ENCODE results near the gene DPF3.

DPF3 gene

DNA sequence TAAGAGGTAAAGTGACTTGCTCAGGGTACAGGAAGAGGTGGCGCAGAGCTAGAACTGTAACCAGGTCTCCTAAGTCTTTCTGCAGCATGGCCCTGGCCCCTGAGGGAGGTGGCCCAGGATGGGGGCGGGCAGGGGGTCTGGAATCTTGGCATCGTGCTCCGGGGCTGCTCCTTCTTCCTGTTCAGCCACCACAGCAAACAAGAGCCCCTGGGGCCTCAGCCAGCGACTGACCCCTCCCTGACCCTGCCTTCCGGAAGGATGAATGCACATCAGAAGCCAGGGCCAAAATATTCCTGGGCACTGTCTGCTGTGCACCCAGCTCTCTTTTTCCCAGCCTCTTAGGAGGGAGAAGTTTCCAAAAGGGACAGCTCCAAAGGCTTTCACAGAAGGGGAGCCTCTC lies 242.8 kb downstream of the DPF3 start:
- DNase-seq (ENCODE audit: low read depth in 2 of 2, low spot score in 1 of 2): no peak

DNA sequence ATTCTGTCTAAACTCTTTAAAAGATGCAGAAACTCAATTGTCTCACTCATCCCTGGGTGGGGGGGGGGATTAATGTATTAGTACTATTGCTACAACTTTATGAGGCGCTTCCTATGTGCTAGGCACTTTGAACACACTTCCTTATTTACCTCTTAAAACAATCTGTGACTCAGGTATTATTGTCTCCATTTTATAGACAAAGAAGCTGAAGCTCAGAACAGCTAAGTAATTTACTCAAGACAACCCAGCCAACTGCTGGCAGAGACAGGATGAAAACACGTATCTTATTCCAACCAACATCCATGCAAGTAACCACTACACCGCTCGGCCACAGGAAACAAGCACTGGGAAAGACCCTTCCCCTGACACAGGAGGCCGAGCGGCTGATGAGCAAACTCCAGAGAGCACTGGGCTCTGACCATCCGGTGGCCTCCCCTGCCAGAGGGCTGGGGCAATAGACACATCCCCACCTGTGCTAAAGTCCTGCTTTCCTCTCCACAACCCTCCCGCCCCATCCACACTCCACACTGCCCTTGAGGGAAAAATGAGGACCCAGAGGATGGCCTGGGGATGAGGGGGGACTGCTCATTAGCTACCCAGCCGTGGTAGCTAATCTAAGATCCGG lies 244.2 kb downstream of the DPF3 start:
- no peak for DNase-seq (ENCODE audit: low read depth in 2 of 2, low spot score in 1 of 2)

DNA sequence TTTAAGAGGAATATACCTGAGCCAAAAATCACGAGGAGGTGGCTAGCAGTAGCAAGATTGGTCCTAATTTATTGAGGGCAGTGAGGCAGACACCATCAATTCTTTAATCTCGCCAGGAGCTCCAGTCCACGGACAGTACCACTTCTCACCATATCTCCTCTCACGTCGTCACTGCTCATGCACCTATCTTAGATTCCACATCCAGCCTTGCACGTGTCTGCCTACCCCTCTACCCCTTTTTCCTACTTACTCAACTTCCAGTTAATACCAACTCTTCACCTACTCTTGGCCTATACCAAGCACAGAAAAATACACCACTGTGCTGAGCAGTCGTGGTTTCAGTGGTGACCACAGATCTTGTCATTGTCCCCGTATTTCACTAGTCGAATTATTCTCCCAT lies 246.1 kb downstream of the DPF3 start:
- DNase-seq (ENCODE audit: low read depth in 2 of 2, low spot score in 1 of 2): no peak

DNA sequence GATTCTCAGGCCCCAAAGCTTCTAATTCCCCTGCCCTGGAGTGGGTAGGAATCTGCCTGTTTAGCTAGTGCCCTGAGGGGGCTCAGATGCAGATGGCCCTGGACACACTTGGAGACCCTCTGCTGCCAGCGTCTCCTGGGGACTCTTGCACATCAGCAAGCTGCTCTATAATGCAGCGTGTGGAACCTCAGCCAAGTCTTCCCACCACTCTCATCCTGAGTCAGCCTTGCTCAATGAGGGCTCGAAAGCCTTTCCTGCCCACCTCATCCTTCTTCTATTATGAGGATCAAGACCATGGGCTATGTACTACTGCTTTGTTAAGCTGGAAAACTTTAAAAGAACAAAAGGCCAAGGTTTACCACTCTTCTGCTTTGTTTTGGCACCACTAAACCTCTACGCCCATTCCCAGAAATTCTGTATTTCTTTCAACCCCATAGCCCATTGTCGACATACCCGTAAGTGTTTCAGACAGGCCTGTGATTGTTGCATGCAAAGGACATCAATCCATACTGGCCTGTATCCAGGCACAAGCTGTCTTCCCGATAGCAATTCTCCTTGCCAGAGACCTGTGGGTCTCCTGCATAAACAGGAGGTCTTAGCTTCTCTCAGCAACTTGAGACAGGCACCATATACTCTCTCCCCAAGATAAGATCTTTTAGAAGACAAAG lies 246.9 kb downstream of the DPF3 start:
- no peak for DNase-seq (ENCODE audit: low read depth in 2 of 2, low spot score in 1 of 2)

DNA sequence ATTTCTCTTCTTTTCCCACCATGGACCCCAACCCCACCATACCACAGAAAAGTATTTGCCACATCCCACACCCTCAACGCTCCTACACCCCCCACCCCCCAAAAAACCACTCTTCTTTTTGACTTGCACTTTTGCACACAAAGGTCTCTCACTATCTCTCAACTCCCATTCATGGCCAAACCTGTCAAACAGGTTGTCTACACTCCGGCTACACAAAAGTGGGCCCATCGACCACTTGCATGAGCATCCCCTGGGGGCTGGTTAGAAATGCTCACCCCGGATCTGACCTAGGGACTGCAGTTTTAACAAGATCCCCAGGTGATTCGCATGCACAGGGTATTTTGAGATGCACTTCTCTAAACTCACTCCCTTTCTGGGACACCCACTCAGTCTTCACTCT lies 248.2 kb downstream of the DPF3 start:
- no peak for DNase-seq (ENCODE audit: low read depth in 2 of 2, low spot score in 1 of 2)

DNA sequence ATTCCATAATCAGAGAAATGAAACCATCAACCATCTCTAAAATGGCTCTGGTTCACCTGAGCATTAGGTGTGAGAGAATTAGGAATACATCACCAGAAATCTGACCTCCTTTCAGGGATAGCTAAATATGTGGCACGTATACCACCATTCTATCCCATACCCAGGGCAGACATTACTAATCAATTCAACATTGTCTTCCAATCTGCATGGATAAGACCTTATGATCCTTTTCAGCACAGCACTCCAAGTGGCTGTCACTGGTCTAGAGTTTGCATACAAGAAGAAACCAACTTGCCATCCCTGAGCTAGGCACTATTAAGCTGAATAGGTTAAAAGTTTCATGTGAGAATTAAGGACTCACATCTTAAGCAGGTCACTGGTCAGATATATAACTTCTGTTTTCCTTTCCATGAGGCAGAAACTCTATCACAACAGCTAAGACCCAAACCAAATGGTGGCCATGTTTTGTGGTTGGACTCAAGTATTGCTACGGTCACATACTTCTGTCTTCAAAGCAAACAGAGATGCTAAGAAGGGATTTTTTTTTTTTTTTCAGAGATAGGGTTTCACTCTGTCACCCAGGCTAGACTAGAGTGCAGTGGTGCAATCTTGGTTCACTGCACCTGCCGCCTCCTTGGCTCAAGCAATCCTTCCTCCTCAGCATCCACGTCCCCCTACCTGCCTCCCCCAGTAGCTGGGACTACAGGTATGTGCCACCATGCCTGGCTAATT lies 249.0 kb downstream of the DPF3 start:
- no peak for DNase-seq (ENCODE audit: low read depth in 2 of 2, low spot score in 1 of 2)

DNA sequence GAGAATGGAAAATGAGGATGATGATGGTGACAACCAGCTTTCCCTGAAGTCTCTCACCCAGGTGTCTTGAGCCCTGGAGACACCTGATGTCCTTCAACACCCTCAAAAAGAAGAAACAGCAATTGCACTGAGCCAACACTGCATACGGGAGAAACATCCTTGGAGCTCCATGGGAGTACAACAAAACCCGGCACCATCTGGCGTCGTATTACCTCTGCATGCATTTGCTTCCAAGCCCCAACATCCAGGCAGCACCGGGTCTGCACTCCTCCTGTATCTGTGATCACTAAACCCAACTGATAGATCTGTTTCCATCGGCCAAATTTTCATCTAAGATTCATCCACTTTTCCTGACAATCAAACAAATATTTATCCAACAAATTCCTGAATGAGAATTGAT lies 249.9 kb downstream of the DPF3 start:
- no peak for DNase-seq (ENCODE audit: low read depth in 2 of 2, low spot score in 1 of 2)

DNA sequence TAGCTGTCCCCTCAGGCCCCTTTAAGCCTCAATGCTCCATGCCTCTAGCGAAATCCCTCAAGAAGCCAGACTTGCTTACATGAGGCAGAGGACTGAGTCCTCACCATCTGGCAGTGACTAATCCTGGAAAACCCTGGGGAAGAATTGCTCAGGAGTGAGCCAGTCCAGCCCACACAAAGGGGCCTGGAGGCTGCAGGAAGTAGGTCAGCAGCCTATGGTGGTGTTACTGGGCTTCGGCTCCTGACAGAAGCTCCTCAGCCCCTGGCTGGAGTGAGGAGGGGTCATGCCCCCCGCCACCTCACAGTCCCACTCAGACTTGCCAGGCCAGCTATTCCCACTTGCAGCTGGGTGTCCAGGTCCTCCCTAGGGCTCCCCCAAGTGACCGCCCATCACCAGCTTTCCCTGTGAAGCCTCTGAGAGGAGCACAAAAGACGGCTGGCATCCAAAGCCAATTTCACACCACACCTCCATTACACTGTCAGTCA lies 250.5 kb downstream of the DPF3 start:
- DNase-seq (ENCODE audit: low read depth in 2 of 2, low spot score in 1 of 2): no peak

DNA sequence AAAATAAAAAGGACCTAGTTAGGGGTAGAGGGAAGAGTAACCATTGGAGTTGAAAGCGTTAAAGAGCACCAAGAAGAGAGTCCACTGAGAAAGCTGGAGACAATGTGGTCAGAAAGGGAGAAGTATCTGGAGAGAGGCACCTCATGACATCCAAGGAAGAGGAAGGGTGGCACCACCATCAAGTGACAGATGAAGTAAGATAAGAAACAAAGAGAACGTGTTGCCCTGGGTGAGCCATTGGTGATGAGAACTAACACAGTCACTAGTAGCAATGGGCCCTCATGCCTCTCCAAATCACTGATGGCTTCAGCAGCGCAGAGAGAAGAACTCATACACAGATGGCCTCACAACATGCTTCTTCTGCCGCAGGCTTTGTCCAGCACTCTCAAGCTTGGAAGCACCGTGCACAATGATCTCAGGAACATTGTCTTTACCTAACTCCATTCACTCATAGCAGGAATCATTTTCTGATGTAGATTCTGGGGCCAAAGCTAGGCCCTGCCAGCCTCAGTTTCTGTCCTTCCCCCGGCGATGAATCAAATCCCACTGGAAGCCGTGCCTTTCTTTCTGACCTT lies 252.9 kb downstream of the DPF3 start:
- no peak for DNase-seq (ENCODE audit: low read depth in 2 of 2, low spot score in 1 of 2)

DNA sequence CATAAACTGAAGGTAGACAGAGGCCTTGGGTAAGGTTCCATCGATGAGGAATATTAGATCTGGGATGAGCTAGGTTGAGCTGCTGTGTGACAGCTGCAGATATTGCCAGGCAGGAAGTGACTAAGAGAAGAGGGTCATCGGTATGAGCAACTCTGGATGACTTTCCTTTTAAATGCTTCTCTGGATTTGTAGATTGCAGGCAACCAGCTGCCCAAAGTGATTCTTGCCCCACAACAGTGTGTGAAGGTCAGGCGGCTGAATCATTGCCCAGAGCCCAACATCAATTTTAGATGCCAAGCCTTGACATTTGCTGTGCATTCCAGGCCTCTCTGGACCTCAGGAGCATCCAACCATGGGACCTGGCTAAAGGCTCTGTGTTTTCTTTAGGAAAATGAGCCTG lies 255.9 kb downstream of the DPF3 start:
- DNase-seq (ENCODE audit: low read depth in 2 of 2, low spot score in 1 of 2): no peak

DNA sequence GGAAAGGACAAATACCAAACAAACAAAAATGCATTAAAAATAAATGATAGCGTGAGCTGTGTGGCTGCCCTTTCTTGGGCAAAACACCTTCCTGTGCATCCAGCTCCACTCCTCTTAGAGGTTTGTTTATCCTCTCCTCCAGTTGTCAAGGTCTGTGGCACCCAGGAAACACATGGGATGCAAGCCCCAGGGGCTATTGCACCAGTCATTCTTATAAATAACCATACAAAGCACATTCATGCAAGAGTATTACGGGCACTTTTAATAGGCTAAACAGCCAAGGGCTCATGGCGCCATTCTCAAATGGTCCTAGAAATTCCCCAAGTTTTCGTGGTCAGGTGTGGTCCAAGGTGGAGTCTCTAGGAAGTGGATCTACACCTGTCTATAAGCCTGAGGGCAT lies 257.0 kb downstream of the DPF3 start:
- no peak for DNase-seq (ENCODE audit: low read depth in 2 of 2, low spot score in 1 of 2)

DNA sequence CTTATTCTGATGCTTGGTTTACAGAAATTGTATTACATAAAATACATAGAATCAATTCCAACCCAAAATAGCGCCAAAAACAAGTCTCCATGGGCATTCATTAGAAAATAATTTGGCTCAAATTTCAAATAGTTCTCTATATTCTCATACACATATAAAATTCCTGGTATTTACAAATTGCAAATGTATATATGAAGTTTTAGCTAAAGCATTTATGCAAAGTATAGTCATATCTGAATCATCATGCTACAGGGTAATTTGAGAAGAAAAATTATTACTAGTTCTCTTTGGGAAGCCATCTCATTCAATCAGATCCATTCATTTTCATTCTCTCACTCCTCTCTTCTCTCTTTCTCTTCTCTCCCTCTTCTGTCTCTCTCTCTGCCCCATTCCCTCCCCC lies 257.8 kb downstream of the DPF3 start:
- no peak for DNase-seq (ENCODE audit: low read depth in 2 of 2, low spot score in 1 of 2)

DNA sequence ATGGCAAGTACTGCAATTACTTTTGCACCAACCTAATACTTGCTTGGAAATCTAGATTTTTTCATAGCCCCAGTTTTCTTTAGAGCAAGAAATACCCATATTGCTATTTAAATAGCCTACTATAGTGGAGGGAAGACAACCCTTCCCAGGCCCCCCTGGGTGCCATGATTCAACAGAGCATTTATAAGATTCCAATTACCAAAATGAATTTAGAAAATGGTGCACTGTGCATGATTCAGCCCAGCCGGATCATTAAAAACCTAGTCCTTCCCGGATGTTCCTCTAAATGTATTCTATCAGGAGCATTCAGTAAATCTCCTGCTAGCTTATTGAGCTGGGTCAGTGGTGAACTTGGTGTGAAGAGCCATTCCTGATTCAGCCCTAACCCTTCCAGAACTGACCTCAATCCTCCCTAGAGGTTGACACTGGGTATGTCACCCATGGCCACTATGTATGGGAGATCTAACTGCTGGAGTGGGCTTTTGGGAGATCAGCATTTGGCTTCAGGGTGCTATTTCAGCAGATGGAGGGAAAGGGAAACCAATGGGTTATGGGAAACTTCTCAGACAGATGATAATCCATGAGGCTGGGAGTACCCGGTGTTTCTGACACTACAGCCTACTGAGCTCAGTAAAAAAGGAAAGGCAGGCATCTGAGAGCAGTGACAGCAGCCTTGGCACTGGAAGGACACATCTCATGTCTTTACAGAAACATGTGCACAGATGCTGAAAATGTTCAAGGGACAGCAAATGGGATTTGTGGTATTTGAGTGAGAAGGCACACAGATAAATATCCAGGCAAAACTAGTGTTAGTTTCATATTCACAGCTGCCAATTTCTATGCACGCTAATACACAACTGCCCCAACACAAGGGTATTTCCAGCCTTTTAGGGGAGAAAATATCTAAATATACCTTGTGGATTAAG lies 258.9 kb downstream of the DPF3 start:
- no peak for DNase-seq (ENCODE audit: low read depth in 2 of 2, low spot score in 1 of 2)

DNA sequence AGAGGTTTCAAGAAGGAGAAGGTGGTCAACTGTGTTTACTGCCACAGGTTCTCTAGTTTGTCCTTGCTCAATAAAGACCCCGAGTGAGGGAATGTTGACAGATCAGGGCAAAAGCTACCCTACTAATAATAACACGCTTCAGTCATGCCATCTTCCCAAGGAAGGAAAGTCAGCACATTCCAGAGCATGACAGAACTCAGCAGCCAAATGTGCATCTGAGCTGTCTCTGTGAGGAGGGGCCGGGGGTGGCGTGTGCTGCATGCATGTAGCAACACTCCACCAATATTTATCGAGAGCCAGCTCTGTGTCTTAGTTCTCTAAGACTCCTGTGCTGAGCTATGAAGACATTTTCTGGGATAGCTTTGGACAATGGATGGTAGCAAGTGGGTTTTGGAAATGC lies 260.4 kb downstream of the DPF3 start:
- DNase-seq (ENCODE audit: low read depth in 2 of 2, low spot score in 1 of 2): no peak

DNA sequence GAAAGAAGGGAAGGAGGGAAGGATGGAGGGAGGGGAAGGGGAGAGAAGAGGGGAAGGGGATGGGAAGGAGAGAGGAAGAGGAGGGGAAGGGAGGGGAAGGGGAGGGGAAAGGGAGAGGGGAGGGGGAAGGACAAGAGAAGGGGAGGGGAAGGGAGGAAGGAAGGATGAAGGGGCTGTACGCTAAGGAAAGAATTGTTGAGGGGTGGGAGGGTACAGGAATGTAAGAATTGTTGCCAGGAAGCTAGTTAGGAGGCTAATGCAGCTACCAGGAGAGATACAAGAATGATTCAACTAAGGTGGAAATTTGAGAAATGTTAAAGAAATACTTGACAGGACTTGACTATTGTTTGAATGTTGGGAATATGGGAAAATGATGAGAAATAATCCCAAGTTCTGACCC lies 261.2 kb downstream of the DPF3 start:
- no peak for DNase-seq (ENCODE audit: low read depth in 2 of 2, low spot score in 1 of 2)

DNA sequence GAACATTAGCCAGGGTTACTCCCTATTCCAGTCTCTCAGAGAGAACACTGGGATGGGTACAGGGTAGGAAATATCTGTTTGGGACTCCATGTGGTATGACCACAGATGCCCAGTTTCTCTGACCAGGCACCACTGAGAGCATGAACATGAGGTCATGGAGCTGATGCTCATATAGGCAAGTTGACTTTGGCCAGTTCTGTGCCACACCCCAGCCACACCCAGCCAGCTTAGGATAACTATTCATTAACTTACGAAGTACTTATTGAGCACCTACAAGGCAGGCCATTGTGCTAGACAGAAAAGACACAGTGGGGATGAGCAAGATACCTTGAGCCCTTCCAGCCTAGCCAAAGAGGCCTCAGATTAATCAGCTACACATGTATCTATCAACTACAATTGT lies 262.5 kb downstream of the DPF3 start:
- DNase-seq (ENCODE audit: low read depth in 2 of 2, low spot score in 1 of 2): no peak

DNA sequence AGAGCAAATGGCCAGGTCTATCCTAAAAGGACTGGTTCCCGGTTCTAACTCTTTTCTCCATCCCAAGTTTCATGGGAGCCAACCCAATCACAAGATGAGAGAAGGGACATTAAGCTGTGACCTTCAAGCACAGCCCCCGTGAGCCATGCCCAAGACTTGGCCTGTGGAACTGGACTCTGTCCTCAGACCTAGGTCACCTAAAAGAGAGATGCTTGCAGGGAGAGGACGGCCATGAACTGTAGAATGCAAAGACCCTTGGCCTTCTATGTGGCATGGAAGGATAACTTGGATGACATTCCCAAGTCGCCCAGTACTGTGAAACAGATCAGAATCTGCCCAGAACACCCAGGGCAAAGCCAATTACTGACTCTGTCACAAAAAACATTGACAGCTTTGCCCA lies 263.5 kb downstream of the DPF3 start:
- DNase-seq (ENCODE audit: low read depth in 2 of 2, low spot score in 1 of 2): no peak

DNA sequence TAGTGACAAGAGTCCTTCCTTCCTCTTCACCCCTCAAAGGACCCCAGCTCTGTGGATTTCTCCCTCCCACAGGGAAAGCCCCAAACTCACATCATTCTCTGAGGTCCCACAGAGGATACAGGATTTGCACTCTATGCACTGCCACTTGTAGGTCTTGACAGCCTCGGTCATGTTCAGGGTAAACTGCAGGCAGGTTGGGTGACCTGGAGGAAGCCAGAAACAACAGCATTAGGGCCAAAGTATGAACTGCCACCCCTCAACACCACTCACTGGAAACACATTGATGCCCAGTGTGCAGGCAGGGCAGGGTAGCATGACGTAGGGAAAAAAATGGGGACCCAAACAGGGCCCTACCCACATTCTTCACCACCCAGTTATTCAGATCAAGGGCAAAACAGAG lies 264.4 kb downstream of the DPF3 start:
- no peak for DNase-seq (ENCODE audit: low read depth in 2 of 2, low spot score in 1 of 2)

DNA sequence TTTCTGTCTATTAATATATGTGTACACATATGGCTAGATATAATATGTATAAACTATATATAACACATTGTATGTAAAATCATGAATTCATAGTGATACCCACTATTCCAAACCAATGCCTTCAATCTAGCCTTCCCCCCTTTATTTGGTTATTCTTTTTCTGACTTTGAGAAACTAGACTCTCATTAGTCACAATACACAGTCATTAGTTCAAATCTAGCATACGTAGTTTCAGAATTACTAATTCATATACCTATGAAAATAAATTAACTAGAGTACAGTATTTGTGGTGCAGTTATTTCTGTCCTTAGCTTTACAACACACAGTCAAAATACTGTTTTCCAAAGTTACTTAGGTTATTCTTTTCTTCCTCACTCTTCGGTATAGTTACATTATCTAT lies 268.2 kb downstream of the DPF3 start:
- DNase-seq (ENCODE audit: low read depth in 2 of 2, low spot score in 1 of 2): no peak

DNA sequence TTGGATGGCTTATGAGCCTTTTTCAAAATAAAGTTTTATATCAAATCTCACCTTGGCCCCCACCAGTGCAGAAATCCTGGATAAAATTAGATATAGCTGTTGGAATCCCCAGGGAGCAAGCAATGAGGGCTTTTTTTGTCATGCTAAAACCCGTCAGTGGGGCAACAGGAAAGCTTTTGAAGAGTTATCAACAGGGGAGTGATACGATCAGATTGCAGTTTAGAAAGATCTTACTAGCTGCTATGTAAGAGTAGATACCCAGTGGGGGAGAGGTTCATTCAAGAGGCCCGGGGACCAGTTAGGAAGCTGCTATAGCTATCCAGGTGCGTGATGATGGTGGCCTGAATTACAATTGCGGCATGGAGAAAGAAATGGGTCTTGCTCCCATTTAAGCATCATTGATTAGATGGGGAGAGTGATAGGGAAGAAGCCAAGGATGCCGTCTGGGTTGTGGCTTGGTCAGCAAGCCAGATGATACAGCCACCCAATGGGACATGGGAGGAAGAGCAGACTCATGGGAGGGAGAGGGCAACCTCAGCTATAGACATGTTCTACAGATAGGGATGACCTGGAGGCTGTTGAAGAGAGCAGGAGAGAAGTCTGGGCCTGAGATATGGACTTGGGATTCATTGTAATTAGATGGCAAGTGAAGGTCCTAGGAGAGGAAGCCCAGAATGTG lies 272.4 kb downstream of the DPF3 start:
- DNase-seq (ENCODE audit: low read depth in 2 of 2, low spot score in 1 of 2): no peak

DNA sequence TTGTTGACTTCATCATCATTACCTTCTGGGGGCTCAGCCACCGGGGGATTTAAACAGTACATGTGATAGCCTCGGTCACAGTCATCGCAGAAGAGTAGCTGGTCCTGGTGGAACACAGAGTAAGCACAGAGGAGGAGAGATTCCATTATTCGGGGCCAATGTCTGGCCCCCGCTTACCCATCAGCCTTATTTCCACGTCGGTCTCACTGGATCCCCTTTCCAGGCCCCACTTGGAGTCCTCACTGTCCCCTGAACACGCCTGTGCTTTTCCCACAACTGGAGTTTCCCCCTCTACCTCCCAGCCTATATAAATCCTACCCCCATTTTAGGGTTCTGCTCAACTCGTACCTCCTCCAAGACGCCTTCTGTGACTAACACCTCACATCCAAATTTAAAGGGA lies 274.0 kb downstream of the DPF3 start:
- DNase-seq (ENCODE audit: low read depth in 2 of 2, low spot score in 1 of 2): no peak

All from stimulated activated CD8-positive, alpha-beta memory T cell treated with anti-CD3 and anti-CD28 coated beads, Interleukin-4, amount 100 ng/mL, for 1 hour (primary cell).